BJ (cell line): ENCODE results near the gene APCDD1. TPM values are rescaled to one million over a fixed set of nuclear protein-coding genes. Genes with fewer than 3 reads are reported as not detected.

Source experiments
- CTCF ChIA-PET: fragments of 350-600 bp; formaldehyde crosslinking; extraction: SDS; loops from one replicate; lab custom pipeline; 2021; ENCODE audit warnings: antibody characterized with exemption, inconsistent platforms; lab: Yijun Ruan, JAX
- POLR2A ChIA-PET: fragments of 300-600 bp; sonication (Branson Sonifier 250); formaldehyde crosslinking; extraction: SDS; loops from one replicate; lab custom pipeline; 2021; ENCODE audit warnings: antibody characterized with exemption; lab: Charles Lee
- DNase-seq: peaks from one replicate; pipeline ENCODE4 v3.0.0-alpha.2; 2011; ENCODE audit warnings: low read depth
- H3K27me3 ChIP-seq: 2 replicates; pipeline ENCODE4 v1.6.0; 2011; ENCODE audit warnings: low read length; ENCODE audit not compliant: control insufficient read depth, insufficient read depth
- H3K36me3 ChIP-seq: 2 replicates; pipeline ENCODE4 v1.5.1; 2011; ENCODE audit warnings: low read length; ENCODE audit not compliant: control insufficient read depth, insufficient read depth
- H3K4me3 ChIP-seq: 2 replicates; pipeline ENCODE4 v1.5.1; 2011; ENCODE audit warnings: low read depth, mild to moderate bottlenecking, control low read depth, low read length
- CTCF ChIP-seq: IDR thresholded peaks from 2 replicates; pipeline ENCODE4 v1.5.1; 2011; ENCODE audit warnings: low read depth, mild to moderate bottlenecking, control low read depth, inconsistent platforms, low read length, moderate library complexity; ENCODE audit not compliant: insufficient read depth
- polyA plus RNA-seq: library from polyadenylated mRNA; depleted of rRNA; stranded (reverse); fragments of >200 nt; gene quantifications from 2 replicates; pipeline ENCODE4 v1.2.3, GENCODE V29; 2011

Gene APCDD1
- polyA plus RNA-seq, 1 experiment = 32.4 TPM

DNA sequence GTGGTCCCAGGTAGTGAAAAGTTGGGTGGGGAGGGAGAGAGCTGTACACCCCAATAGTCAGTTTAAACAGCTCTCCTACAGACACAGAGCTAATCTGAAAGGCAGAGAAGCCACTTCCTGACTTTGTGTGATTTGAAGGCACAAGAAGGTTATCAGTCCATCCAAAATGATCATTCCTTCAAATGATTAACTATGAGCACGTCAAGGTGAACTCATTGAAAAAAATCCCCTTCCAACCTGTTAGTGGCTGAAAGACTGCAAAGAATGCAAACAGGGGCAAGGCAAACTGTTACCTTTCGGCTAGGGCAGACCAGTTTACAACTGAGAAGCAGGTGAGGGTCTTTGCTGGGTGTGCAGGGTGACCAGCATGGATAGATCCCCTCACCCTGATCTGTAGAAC lies 22.8 kb upstream of the APCDD1 start:
- POLR2A ChIA-PET = no interaction called here
- H3K4me3 ChIP-seq = no peak overlapping the region
- TF ChIP-seq CTCF = no peak
- peaks cover 7% of the 10 kb centered on the region for H3K27me3 ChIP-seq
- H3K36me3 ChIP-seq = no peaks in the 10 kb centered on the region
- no peak for DNase-seq
- CTCF ChIA-PET = no interaction called here

DNA sequence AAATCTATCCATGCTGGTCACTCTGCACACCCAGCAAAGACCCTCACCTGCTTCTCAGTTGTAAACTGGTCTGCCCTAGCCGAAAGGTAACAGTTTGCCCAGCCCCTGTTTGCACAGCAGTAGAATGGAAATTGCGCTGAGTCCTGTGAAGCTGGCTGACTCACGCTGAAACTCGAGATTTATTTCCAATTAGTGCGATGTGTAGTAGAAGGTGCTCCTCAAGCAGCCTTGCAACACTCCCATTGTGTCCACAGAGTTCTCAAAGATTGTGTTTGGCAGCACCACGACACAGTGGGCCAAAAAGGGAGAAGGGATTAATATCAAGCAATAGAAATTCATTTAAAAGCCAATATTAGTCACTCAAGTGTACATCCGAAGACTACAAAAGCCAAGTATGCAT lies 21.7 kb upstream of the APCDD1 start:
- no peak for DNase-seq
- TF ChIP-seq CTCF = no peak
- ChIA-PET POLR2A (no interaction called here), CTCF (no interaction called here)
- H3K27me3 ChIP-seq = peaks cover 5% of the 10 kb centered on the region; the same call in 1 of the 2 replicates
- no peaks in the 10 kb centered on the region for H3K36me3 ChIP-seq
- H3K4me3 ChIP-seq = no peak overlapping the region

DNA sequence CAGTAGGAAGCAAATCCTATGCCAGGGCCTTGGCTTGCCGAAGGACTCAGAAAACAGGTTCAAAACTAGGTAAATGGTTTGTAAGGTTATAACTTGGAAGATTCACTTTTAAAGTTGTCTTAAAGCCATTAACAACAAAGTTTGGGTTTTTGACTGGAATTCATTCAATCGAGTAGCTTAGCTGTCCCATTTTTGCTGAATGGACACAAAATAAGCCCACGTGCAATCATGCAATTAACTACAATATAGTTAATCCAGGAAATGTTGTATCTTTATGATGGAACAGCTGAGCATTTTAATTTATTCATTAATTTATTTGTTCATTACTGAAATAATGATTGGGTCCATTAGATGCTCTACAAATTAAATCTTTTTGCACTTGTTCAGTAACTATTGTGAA lies 18.3 kb upstream of the APCDD1 start:
- no peak for TF ChIP-seq CTCF
- Histone ChIP-seq H3K27me3 (peaks cover 2% of the 10 kb centered on the region), H3K4me3 (no peak overlapping the region), H3K36me3 (no peaks in the 10 kb centered on the region)
- ChIA-PET POLR2A (no interaction called here), CTCF (no interaction called here)
- DNase-seq = no peak

GRCh38 chr18:10437837-10438236 lies 16.6 kb upstream of the APCDD1 start:
- POLR2A ChIA-PET = no interaction called here
- DNase-seq = no peak
- TF ChIP-seq CTCF = peak; percentile 56
- CTCF ChIA-PET = interaction anchor here (0.7 to 2.6 kb wide), 6 partner anchors 8 to 208 kb away, joined by 3 to 11 read pairs (median 4); no protein-coding TSS in a partner anchor
- no peak overlapping the region for H3K4me3 ChIP-seq
- peaks cover 2% of the 10 kb centered on the region for H3K27me3 ChIP-seq
- H3K36me3 ChIP-seq = no peaks in the 10 kb centered on the region

GRCh38 chr18:10439898-10440297 lies 14.5 kb upstream of the APCDD1 start:
- TF ChIP-seq CTCF = no peak
- peaks cover 1% of the 10 kb centered on the region for H3K27me3 ChIP-seq
- H3K4me3 ChIP-seq = no peak overlapping the region
- ChIA-PET CTCF (interaction anchor here (1.1 to 2.2 kb wide), 4 partner anchors 10 to 380 kb away, joined by 3 to 10 read pairs (median 3); no protein-coding TSS in a partner anchor), POLR2A (no interaction called here)
- no peak for DNase-seq
- H3K36me3 ChIP-seq = no peaks in the 10 kb centered on the region
